ENCODE measurements around the gene SAXO1. TPM values are rescaled to one million over a fixed set of nuclear protein-coding genes. Genes with fewer than 3 reads are reported as not detected.

Gene SAXO1
- total RNA-seq, 1 experiment from 2014 or later = not detected

- no peak overlapping the region for H3K27ac ChIP-seq
- no peak overlapping the region for H2AFZ ChIP-seq
- CTCF ChIA-PET = no interaction called here
Measured at GRCh38 chr9:18889550-18889949, 143.5 kb downstream of the SAXO1 start.

DNA sequence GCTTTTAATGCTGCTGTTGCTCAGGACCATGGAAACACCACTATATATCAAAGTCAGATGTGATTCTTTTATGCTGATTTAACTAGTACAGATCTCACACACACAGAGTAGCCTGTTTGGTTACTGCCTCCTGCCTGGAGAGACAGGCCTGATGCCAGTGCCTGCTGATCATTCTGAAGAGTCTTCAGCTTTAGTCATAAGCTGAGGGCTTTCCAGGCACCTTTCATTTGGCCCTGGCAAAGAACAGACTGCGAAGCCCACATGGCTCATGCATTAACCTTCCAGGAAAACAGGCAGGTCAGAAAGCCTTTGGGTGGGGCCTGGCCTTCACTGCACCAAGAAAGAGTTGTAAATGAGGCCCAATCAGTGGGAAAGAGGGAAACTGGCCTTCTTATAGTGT lies 144.7 kb downstream of the SAXO1 start:
- Histone ChIP-seq H2AFZ (no peak overlapping the region), H4K20me1 (ENCODE audit: insufficient read depth) (no peaks in the 10 kb centered on the region), H3K9me3 (ENCODE audit: insufficient read depth, low read depth) (no peaks in the 10 kb centered on the region), H3K4me3 (no peak overlapping the region), H3F3A (ENCODE audit: insufficient read depth, low read depth) (no peaks in the 10 kb centered on the region), H3K4me2 (no peak overlapping the region), H3K4me1 (replicated peaks; ENCODE audit: insufficient read depth) (no peaks in the 10 kb centered on the region), H3K27me3 (ENCODE audit: insufficient read depth, low read depth) (no peaks in the 10 kb centered on the region), H3K79me2 (ENCODE audit: low read depth) (no peaks in the 10 kb centered on the region), H3K9me2 (ENCODE audit: insufficient read depth) (no peaks in the 10 kb centered on the region), H3K27ac (no peak overlapping the region), H3K36me3 (ENCODE audit: low read depth) (no peaks in the 10 kb centered on the region)
- TF ChIP-seq EZH2 (IDR thresholded peaks at IDR 0.05; ENCODE audit: low read depth) = no peak
- no peak for DNase-seq
- POLR2A ChIA-PET (ENCODE audit: unreplicated experiment) = no interaction called here
- no TSS peak for BruUV-seq (replicated peaks)
- intact Hi-C loops (cut with micrococcal nuclease; ENCODE audit: unreplicated experiment) = no loop called here
- CTCF ChIA-PET = no interaction called here

More at GRCh38 chr9:18889550-18889949, 143.5 kb downstream of the SAXO1 start:
- no peaks in the 10 kb centered on the region for H4K20me1 ChIP-seq (ENCODE audit: insufficient read depth)
- POLR2A ChIA-PET (ENCODE audit: unreplicated experiment) = no interaction called here
- H3F3A ChIP-seq (ENCODE audit: insufficient read depth, low read depth) = no peaks in the 10 kb centered on the region
- DNase-seq = no peak
- no peak overlapping the region for H3K4me3 ChIP-seq
- BruUV-seq (replicated peaks) = no TSS peak
- H3K27me3 ChIP-seq (ENCODE audit: insufficient read depth, low read depth) = no peaks in the 10 kb centered on the region
- no peak for TF ChIP-seq EZH2 (IDR thresholded peaks at IDR 0.05; ENCODE audit: low read depth)
- TF ChIP-seq CTCF (conservative IDR thresholded peaks at IDR 0.05) = no peak
- no peak overlapping the region for H3K4me2 ChIP-seq
- H3K79me2 ChIP-seq (ENCODE audit: low read depth) = no peaks in the 10 kb centered on the region
- H3K9me3 ChIP-seq (ENCODE audit: insufficient read depth, low read depth) = no peaks in the 10 kb centered on the region
- intact Hi-C loops (cut with micrococcal nuclease; ENCODE audit: unreplicated experiment) = no loop called here
- H3K4me1 ChIP-seq (replicated peaks; ENCODE audit: insufficient read depth) = no peaks in the 10 kb centered on the region
- H3K36me3 ChIP-seq (ENCODE audit: low read depth) = no peaks in the 10 kb centered on the region
- no peaks in the 10 kb centered on the region for H3K9me2 ChIP-seq (ENCODE audit: insufficient read depth)

GRCh38 chr9:18887546-18887945 lies 145.5 kb downstream of the SAXO1 start:
- no peaks in the 10 kb centered on the region for H3K4me1 ChIP-seq (replicated peaks; ENCODE audit: insufficient read depth)
- no peak overlapping the region for H3K4me3 ChIP-seq
- H3K9me3 ChIP-seq (ENCODE audit: insufficient read depth, low read depth) = no peaks in the 10 kb centered on the region
- no peak overlapping the region for H2AFZ ChIP-seq
- intact Hi-C loops (cut with micrococcal nuclease; ENCODE audit: unreplicated experiment) = no loop called here
- no peak overlapping the region for H3K4me2 ChIP-seq
- no peaks in the 10 kb centered on the region for H3K36me3 ChIP-seq (ENCODE audit: low read depth)
- no TSS peak for BruUV-seq (replicated peaks)
- ChIA-PET CTCF (no interaction called here), POLR2A (ENCODE audit: unreplicated experiment) (no interaction called here)
- H4K20me1 ChIP-seq (ENCODE audit: insufficient read depth) = no peaks in the 10 kb centered on the region
- no peaks in the 10 kb centered on the region for H3K9me2 ChIP-seq (ENCODE audit: insufficient read depth)
- no peaks in the 10 kb centered on the region for H3F3A ChIP-seq (ENCODE audit: insufficient read depth, low read depth)
- H3K27me3 ChIP-seq (ENCODE audit: insufficient read depth, low read depth) = no peaks in the 10 kb centered on the region
- TF ChIP-seq EZH2 (IDR thresholded peaks at IDR 0.05; ENCODE audit: low read depth) (no peak), CTCF (conservative IDR thresholded peaks at IDR 0.05) (no peak)
- H3K79me2 ChIP-seq (ENCODE audit: low read depth) = no peaks in the 10 kb centered on the region
- no peak for DNase-seq
- no peak overlapping the region for H3K27ac ChIP-seq

DNA sequence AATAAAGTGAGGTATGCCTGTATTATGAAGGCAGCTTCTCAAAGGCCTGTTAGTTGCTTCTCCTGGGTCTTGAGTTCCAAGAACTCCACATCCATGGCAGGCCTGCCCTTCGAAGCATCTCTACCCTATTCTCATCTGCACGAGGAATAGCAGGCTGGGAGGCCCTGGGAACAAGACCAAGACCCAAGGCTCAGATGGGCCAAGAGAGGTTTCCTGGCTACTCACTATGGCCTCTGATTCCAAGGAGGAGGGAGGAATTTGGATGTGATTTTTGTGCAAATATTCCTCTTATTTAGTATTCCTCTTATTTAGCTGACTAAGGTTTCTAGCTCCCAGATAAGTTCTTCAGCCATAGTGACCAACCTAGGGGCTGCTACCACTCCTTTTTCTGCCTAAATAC lies 151.3 kb downstream of the SAXO1 start:
- POLR2A ChIA-PET (ENCODE audit: unreplicated experiment) = no interaction called here
- TF ChIP-seq EZH2 (IDR thresholded peaks at IDR 0.05; ENCODE audit: low read depth) (no peak), CTCF (conservative IDR thresholded peaks at IDR 0.05) (no peak)

More for the DNA sequence above, 151.3 kb downstream of the SAXO1 start:
- intact Hi-C loops (cut with micrococcal nuclease; ENCODE audit: unreplicated experiment) = no loop called here
- no peaks in the 10 kb centered on the region for H3K4me1 ChIP-seq (replicated peaks; ENCODE audit: insufficient read depth)
- no peaks in the 10 kb centered on the region for H3K27me3 ChIP-seq (ENCODE audit: insufficient read depth, low read depth)
- no peaks in the 10 kb centered on the region for H3K9me3 ChIP-seq (ENCODE audit: insufficient read depth, low read depth)
- H2AFZ ChIP-seq = no peak overlapping the region
- CTCF ChIA-PET = no interaction called here
- H3K4me3 ChIP-seq = no peak overlapping the region
- H3K4me2 ChIP-seq = no peak overlapping the region
- H3K36me3 ChIP-seq (ENCODE audit: low read depth) = no peaks in the 10 kb centered on the region
- H3K27ac ChIP-seq = no peak overlapping the region
- H3F3A ChIP-seq (ENCODE audit: insufficient read depth, low read depth) = no peaks in the 10 kb centered on the region
- no peaks in the 10 kb centered on the region for H3K79me2 ChIP-seq (ENCODE audit: low read depth)
- H4K20me1 ChIP-seq (ENCODE audit: insufficient read depth) = no peaks in the 10 kb centered on the region
- no peak for DNase-seq
- no peaks in the 10 kb centered on the region for H3K9me2 ChIP-seq (ENCODE audit: insufficient read depth)
- BruUV-seq (replicated peaks) = no TSS peak
